ENCODE results near the gene C1QL2.

The C1QL2 gene

GRCh38 chr2:119122663-119123062, 35.9 kb downstream of the C1QL2 start:
- TF ChIP-seq CTCF (IDR thresholded peaks at IDR 0.05; ENCODE audit: insufficient read depth, low read length) (no peak), SPI1 (IDR thresholded peaks at IDR 0.05; ENCODE audit: borderline replicate concordance, low read depth) (no peak), GABPA (IDR thresholded peaks at IDR 0.05; ENCODE audit: low read depth) (no peak), POLR2AphosphoS5 (IDR thresholded peaks at IDR 0.05; ENCODE audit: low read depth) (no peak), REST (IDR thresholded peaks at IDR 0.05; ENCODE audit: insufficient replicate concordance, low read depth) (no peak)
- no peak for DNase-seq (ENCODE audit: low read depth in 1 of 2, low spot score in 1 of 2)
- Histone ChIP-seq H3K4me3 (replicated peaks; ENCODE audit: insufficient read depth, low read length) (no peak overlapping the region), H3K27me3 (ENCODE audit: insufficient read depth, poor library complexity, severe bottlenecking) (peaks cover 2% of the 10 kb centered on the region), H3K27ac (replicated peaks) (no peak overlapping the region)

GRCh38 chr2:119119999-119120756, 38.4 kb downstream of the C1QL2 start:
- Histone ChIP-seq H3K4me3 (replicated peaks; ENCODE audit: insufficient read depth, low read length) (no peak overlapping the region), H3K27me3 (ENCODE audit: insufficient read depth, poor library complexity, severe bottlenecking) (no peaks in the 10 kb centered on the region), H3K27ac (replicated peaks) (no peak overlapping the region)
- no peak for DNase-seq (ENCODE audit: low read depth in 1 of 2, low spot score in 1 of 2)
- peak; percentile 66 for TF ChIP-seq SPI1 (IDR thresholded peaks at IDR 0.05; ENCODE audit: borderline replicate concordance, low read depth)
- TF ChIP-seq GABPA (IDR thresholded peaks at IDR 0.05; ENCODE audit: low read depth): no peak

- Histone ChIP-seq H3K4me3 (replicated peaks; ENCODE audit: insufficient read depth, low read length) (no peak overlapping the region), H3K27me3 (ENCODE audit: insufficient read depth, poor library complexity, severe bottlenecking) (no peaks in the 10 kb centered on the region), H3K27ac (replicated peaks) (no peak overlapping the region)
- no peak for DNase-seq (ENCODE audit: low read depth in 1 of 2, low spot score in 1 of 2)
- no peak for TF ChIP-seq CTCF (IDR thresholded peaks at IDR 0.05; ENCODE audit: insufficient read depth, low read length)
- TF ChIP-seq REST (IDR thresholded peaks at IDR 0.05; ENCODE audit: insufficient replicate concordance, low read depth): no peak
- TF ChIP-seq SPI1 (IDR thresholded peaks at IDR 0.05; ENCODE audit: borderline replicate concordance, low read depth): no peak
- no peak for TF ChIP-seq GABPA (IDR thresholded peaks at IDR 0.05; ENCODE audit: low read depth)
- no peak for TF ChIP-seq POLR2AphosphoS5 (IDR thresholded peaks at IDR 0.05; ENCODE audit: low read depth)
Measured at GRCh38 chr2:119119076-119119785, 39.3 kb downstream of the C1QL2 start.

Measured in HL-60 (cell line).